ENCODE results near the gene KLC4.
"Not testable (repeated sequence)": the region's sequence is repeated elsewhere in the genome, so short reads cannot be mapped to it uniquely, and the experiment has no call there.

KLC4 gene

DNA sequence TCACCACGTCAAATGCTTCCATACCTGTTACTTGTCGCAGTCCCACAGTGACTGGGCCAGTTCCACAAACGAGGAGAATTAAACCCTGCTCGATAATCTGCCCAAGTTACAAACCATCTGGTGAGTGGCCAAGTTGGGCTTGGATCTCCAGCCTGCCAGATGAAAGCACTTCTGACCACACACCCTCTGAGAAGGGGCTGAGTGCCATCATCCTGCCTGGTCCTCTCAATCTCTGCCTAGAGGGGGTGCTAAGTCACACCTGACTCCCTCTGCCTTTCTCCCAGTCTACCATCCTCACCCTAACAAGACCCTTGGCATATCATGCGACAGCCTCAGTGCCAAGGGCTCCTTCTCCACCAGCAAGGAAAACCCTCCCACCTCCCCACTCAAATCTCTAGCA, 22.2 kb upstream of the KLC4 start:
- no peak for DNase-seq

- DNase-seq: no peak
Observed at GRCh38 chr6:43037706-43038105, 21.7 kb upstream of the KLC4 start.

- no peak for DNase-seq
Observed at GRCh38 chr6:43038727-43039126, 20.7 kb upstream of the KLC4 start.

DNA sequence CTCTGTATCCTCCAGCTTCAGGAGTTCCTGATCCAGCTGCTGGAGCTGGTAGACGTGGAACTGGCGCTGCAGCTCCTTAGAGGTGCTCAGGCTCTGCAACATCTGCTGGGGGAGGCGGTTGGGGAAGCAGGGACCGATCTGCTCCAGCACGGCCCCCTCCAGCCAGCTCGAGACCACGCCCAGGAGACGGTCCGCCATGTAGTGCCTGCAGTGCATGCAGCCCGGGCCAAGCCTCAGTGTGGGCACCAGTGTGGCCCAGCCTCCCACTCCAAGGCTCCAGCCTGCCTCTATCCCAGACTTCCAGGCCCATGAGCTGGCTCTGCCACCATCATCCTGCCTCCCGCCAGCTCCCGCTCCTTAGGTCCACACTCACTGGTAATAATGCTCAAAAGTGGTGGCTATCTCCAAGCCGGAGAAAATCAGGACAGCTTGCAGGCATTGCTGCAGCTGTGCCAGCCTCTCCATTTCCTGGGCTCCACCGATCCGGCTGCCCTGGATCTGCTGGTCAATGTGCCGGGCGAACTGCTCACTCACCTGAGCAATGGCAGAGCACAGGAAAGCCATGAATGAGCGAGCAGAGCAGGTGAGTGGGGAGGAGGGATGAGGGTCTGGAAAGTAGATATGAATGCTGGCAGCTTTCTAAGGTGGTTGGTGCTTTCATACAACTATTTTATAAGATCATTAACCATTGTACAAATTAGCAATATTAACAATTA, 18.7 kb upstream of the KLC4 start:
- DNase-seq: no peak

- DNase-seq: not testable (repeated sequence)
Observed at GRCh38 chr6:43041475-43041874, 18.0 kb upstream of the KLC4 start.

DNA sequence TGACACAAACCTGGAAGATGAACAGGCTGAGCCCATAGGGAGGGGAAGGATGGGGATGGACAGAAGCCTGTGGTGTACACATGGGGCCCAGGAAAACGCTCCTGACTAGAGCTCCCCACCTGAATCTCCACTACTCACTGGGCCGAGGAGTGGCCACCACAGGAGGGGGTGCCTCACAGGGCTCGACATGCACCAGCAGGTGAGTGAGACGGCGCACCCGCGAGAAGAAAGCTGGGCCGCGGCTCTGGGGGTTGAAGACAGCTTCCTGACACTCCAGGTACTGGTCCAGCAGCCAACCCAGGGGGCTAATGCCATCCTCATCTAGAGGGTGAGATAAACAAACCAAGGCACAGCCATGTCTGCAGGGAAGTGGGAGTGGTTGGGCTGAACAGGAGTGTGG, 16.1 kb upstream of the KLC4 start:
- no peak for DNase-seq

- DNase-seq: no peak
Observed at GRCh38 chr6:43045371-43045930, 14.0 kb upstream of the KLC4 start.

DNA sequence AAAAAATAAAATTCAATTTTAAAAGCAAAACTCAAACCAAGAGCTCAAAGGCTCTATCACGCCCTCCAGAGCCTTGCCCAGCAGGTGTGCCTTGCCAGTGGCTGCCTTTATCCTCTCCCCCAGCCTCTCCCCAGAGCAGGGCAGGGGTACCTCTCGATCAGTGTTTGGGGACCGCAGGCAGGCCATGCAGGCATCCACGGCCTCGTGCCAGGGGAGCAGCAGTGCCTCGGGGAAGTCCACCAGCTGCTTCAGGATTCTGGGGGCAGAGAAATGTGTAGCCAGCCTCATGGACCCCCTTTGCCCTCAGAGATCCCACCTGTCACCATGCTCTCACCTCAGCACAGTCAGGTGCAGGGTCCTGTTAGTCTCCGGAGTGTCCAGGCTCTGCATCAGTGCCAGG, 11.4 kb upstream of the KLC4 start:
- no peak for DNase-seq

- no peak for DNase-seq
Observed at GRCh38 chr6:43050981-43051380, 8.4 kb upstream of the KLC4 start.

GRCh38 chr6:43052225-43052841, 7.1 kb upstream of the KLC4 start:
- DNase-seq: no peak

DNA sequence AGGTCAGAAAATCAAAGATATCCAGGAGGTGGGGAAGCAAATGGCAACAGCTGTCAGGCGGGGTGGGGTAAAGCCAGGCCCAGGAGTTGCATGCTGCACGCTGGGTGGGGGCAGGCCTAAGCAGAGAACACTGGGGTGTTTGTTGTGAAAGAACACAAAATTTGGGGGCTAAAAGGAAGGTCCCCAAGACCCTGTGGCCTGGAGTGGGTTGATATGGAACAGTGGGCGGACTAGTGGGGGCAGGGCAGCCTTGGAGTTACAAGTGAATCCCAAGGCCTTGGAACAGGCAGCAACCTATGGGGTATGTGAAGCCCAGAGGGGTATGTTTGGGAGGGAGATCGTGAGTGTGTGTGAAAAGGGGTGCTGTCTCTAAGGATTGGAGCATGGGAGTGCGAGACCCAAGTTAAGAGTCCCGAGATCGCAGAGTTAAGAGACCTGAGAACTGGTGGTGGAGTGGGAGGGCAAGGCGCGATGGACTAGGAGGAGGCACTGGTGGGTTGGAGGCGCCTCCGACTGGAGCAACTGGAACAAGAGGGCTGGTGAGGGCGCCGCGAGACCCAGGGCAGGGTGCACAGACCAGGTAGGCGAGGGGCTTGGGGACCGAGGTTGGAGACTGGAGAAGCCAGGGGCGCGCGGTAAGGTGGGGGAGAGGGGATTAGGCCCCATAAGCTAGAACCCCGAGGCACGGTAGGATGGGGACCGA, 6.4 kb upstream of the KLC4 start:
- no peak for DNase-seq

DNA sequence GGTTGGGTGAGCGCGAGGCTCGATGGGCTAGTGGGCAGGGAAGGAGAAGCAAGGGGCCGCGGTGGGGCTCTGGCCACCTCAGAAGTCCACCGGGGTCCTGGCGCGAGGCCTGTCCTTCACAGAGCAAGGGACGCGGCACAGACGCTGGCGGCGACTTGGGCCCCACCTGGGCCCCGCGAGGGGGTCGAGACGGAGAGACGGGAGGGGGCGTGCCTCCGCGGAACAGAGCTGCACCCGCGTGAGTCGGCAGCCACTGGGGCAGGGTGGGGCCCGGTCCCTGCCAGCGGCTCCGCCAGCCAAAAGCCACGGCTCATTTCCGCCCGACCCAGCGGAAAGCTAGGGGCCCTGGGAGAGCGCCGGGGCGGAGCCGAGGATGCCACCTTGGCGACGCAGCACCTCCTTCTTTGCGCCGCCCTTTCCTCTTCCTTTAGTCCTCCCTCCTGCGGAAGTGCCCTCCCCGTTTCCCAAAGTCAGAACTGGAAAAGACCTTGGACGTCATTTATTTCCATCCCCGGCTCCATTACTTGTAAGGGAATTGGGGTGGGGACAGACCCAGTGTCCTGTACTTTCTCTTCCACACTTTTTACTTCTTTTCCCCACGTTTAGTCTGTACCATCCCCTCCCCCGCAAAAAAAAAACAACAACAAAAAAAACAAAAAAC, 5.8 kb upstream of the KLC4 start, which contains the start of gene CUL7:
Gene CUL7 (minus strand): TSS at position 307 of the 661 bp plus-strand sequence. CDS start 1,063 bp downstream, outside the sequence.
- peak; percentile 88 for DNase-seq

DNA sequence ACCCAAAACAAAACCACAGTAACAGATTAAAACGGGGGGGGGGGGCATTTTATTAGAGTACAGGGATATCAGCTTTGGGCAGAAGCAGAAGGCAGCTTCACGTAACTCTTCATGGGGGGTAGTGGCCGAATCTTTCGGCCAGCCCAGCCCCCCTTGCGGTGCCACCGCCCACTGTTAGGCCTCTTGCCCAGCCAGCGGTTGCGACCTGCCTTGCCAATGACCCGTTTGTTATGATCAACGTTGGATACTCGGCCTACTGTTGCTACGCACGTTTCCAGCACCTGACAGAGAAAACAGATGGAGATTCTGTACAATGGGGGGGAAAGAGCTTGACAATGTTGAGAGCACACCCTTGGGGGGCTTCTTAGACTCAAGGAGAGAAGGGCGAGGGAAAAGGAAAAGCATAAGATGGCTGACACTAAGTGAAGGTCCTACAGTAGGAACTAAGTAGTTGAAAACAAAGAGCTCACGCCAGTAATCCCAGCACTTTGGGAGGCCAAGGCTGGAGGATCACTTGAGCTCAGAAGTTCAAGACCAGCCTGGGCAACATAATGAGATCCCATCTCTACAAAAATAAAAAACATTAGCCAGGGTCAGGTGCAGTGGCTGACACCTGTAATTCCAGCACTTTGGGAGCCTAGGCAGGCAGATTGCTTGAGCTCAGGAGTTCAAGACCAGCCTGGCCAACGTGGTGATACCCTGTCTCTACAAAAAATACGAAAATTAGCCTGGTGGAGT, 5.1 kb upstream of the KLC4 start:
- DNase-seq: no peak

DNA sequence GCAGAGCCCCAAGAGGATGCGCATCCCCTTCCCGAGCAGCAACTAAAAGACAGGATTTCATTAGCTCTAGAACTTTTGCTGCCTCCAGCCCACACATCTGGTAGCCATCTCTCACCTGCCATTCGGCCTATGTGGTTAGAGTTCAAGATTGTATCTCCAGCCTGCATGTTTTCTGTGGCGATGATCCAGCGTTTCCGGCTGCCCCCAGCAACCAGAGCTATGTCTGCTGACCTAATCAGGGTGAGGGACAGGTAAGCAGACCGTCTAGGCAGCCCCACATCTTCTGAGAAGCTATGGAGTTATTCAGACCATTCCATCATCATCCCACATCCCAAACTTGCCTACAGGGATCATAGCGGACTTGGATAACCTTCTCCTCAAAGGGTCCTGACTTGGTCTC, 3.5 kb upstream of the KLC4 start:
- no peak for DNase-seq

DNA sequence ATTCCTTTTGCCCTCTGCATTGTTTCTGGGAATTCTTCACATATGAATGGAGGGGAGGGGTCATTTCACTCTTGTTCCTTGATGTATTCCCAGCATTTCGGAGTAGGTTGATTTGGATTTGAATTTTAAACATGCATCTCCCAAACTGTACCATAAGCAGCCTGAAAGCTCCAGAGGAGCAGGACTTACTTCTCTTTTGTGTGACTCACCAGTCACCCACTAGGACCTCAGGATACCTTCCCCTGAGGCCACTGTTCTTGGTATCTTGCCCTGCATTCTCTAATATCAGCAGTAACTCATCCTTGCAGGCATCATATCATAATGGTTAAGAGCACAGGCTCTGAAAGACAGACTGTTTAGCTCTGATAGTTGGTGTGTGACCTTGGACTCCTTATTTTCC, 900 bp upstream of the KLC4 start:
- DNase-seq: no peak

DNA sequence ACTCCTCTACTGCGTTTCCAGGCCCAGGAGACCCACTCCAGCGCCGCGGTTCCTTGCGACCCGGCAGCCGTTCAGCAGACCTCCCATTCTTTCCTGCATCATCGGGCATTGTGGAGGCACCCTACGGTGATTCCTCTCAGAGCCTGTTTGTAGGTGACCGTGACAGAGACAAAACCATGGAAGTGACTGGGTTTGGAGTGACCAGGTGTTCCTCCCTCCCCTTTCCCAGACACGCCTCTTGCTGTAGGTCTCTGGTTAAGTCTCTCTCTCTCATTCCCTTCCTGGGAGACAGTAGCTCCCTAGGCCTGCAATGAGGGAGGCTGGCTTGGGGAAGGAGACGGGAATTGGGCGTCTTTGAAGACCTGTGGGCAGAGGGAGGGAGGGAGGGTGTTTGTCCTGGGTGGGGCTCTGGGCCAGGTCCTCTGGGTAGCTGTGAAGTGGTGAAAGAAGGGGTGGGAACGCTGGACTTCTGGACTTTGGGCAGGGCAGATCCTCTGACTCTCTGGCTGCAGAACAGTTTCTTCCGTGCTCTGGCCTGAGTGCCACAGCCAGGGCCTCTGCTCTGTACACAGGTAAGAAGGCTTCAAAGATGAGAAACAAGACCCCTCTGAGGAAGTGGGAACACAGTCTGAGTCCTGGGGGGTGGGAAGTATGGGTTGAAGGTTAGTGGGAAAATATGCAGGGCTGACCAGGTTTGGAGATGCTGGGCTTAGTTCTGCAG, 763 bp downstream of the KLC4 start:
- DNase-seq: no peak

DNA sequence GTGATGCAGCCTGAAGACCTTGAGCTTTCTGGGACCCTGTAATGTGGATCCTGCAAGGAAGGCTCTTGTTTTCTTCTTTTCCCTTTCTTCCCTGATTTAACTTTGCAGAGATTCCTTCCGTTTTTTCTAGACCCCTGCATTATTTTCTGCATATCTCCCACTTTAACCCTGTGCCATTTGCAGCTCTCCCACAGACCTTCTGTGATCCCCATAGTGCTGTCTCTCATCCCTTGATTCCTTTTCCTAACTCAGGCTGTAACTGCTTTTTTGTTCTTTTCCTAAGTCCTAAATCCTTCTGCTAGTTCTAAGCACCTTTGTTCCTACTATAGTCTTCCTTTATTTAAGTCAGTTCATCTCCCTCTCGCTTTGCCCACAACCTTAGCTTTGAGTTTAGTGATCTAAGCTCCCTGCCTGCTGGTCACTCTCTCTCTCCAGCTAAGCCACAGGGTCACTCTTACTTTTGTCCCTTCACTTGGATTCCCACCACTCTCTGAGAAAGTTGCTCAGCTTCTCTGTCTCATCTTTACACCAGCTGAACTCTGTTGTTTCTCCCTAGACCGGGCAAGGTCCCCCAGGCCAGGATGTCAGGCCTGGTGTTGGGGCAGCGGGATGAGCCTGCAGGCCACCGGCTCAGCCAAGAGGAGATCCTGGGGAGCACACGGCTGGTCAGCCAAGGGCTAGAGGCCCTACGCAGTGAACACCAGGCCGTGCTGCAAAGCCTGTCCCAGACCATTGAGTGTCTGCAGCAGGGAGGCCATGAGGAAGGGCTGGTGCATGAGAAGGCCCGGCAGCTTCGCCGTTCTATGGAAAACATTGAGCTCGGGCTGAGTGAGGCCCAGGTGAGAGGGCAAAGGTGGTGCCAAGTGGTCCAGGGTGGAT, 1.6 kb downstream of the KLC4 start:
- no peak for DNase-seq

DNA sequence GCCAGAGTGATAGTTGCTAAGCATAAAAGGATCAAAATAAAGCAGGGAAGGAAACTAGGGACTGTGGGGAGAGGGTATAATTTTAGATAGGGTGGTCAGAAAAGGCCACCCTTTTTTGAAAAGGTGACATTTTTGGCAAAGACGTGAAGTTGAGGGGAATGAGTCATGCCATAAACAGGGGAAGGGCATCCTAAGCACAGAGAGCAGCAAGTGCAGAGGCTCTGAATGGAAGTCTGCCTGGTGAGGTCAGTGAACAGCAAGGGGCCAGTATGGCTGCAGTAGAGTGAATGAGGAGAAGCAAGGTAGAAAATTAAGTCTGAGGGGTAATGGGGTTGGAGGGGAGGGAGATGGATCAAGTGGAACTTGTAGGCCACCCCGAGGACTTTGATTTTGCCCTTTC, 2.4 kb downstream of the KLC4 start:
- DNase-seq: no peak

DNA sequence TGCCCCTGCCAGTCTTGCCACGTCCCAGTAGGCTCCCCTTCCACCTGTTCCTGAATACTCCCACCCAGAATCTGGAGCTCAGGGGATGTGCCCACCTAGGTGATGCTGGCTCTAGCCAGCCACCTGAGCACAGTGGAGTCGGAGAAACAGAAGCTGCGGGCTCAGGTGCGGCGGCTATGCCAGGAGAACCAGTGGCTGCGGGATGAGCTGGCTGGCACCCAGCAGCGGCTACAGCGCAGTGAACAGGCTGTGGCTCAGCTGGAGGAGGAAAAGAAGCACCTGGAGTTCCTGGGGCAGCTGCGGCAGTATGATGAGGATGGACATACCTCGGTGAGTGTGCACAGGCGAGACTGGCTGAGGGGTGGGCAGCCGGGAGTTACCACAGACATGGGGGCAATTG, 3.4 kb downstream of the KLC4 start:
- DNase-seq: no peak

DNA sequence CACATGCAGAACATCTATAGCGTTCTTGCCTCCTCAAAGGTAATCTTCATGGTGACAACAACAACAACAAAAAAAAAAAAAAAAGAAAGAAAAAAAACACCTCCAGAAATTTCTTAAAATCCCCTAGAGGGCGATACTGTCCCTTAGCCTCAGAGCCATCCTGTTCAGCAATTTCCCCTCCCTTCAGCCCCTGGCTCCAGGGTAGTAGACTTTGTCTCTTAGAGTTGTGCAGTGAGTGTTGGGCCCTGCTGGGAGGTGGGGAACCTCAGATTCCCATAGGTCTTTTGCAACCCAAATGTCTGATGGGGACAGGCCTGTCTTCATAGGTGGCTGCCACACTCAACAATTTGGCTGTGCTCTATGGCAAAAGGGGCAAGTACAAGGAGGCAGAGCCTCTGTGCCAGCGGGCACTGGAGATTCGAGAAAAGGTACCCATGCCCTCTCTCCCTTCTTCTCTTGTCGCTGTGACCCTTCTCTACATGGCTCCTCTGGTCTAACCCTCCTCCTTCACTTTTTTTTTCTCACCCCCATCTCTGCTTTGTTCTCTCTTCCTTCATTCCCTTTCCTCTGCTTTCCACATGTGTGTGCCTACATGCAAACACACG, 10.7 kb downstream of the KLC4 start:
- DNase-seq: peak; percentile 23

All from NCI-H1092 (cell line).